ENCODE data around the gene USP19. TPM values are rescaled to one million over a fixed set of nuclear protein-coding genes. Genes with fewer than 3 reads are reported as not detected.

Gene USP19
- total RNA-seq, 2 experiments from 2014 or later = 63.5 to 72.6 TPM

DNA sequence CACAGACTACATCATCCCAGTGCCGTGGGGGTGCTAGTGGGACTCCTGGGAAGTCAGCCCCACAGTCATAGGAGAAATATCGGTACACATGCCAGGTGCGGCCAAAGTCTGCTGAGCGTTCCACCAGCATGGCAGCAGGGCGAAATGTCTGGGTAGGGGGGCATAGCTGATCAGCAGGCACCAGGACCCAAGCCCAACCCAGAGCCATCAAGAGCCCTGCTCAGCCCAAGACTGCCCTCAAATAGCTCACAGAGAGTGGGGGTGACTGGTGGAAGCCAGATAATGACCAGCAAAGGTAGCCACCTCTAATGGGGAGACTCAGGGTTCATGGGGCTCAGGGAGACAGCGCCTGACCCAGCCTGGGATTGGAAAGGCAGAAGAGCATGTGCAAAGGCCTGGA lies 11.0 kb upstream of the USP19 start:
- H3K27ac Mint-ChIP-seq = no peak overlapping the region
- no peak for DNase-seq
- H3K4me3 Mint-ChIP-seq = no peak overlapping the region
- CTCF ChIA-PET = interaction anchor here (0.5 to 3.8 kb wide), 5 partner anchors 10 to 782 kb away, joined by 3 to 11 read pairs (median 3); partner anchors contain the start of genes QRICH1, USP19 and WDR6
- no peaks in the 10 kb centered on the region for H3K36me3 Mint-ChIP-seq (ENCODE audit: low read depth)
- no peaks in the 10 kb centered on the region for H3K9me3 Mint-ChIP-seq
- POLR2A ChIA-PET = no interaction called here
- H3K4me1 Mint-ChIP-seq = peaks cover 3% of the 10 kb centered on the region
- H3K27me3 Mint-ChIP-seq = peaks cover 16% of the 10 kb centered on the region

DNA sequence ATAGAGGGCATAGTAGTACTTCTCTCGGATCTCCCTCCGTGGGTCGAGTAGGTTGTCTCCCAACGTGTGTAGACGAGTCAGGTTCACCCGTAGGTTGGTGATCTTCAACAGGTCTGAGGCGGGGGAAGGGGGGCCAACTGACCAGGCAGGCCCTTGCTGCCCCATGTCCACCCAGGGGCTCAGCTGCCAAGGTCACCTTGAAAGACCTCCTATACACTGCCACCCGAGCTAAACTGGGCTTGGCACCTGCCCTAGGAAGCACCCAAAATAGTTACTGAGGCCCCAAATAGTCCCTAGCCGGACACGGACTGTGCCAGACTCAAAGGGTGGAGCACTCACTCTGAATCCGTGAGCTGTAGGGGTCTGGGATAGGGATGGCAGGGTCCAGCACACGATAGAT lies 10.4 kb upstream of the USP19 start:
- no peaks in the 10 kb centered on the region for H3K36me3 Mint-ChIP-seq (ENCODE audit: low read depth)
- POLR2A ChIA-PET = no interaction called here
- no peak for DNase-seq

DNA sequence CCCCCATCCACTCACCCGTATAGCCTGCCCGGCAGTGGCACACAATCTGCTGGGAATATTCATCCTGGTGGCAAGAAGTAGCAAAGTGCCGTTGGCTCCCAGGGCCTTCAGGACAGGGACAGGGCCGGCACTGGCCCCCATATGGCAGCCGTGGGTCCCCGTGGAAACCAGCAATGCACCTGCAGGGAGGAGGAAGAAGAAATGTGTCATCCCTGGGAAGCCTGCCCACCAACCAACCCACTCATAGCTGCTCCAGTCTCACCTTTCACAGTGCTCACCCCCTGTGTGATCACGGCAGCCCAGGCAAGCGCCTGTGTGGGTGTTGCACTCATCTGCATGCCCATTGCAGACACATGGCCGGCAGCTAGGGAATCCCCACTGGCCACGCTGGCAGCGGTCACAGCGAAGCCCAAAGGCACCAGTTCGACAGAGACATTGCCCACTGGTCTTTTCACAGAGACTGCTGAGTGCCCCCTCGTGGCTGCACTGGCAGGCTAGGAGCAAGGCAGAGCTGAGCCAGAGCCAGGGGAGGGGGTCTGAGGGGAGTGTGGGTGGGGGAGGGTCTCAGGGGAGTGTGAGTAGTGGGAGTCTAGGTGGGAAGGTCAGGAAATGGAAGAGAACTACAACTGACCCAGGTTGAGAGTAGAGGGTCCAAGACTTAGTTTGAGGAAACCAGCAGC lies 4.5 kb upstream of the USP19 start:
- Mint-ChIP-seq H3K27me3 (no peaks in the 10 kb centered on the region), H3K27ac (no peak overlapping the region), H3K4me3 (no peak overlapping the region), H3K9me3 (no peaks in the 10 kb centered on the region), H3K36me3 (ENCODE audit: low read depth) (peaks cover under 1% of the 10 kb centered on the region), H3K4me1 (peaks cover 7% of the 10 kb centered on the region)
- CTCF ChIA-PET = no interaction called here
- DNase-seq = no peak
- POLR2A ChIA-PET = no interaction called here

More for the DNA sequence above, 10.4 kb upstream of the USP19 start:
- Mint-ChIP-seq H3K9me3 (no peaks in the 10 kb centered on the region), H3K4me1 (peaks cover 3% of the 10 kb centered on the region), H3K27me3 (peaks cover 16% of the 10 kb centered on the region), H3K27ac (no peak overlapping the region), H3K4me3 (no peak overlapping the region)
- CTCF ChIA-PET = interaction anchor here (1.1 to 3.8 kb wide), 3 partner anchors 10 to 124 kb away, joined by 3 to 11 read pairs (median 3); partner anchors contain the start of genes USP19 and WDR6

DNA sequence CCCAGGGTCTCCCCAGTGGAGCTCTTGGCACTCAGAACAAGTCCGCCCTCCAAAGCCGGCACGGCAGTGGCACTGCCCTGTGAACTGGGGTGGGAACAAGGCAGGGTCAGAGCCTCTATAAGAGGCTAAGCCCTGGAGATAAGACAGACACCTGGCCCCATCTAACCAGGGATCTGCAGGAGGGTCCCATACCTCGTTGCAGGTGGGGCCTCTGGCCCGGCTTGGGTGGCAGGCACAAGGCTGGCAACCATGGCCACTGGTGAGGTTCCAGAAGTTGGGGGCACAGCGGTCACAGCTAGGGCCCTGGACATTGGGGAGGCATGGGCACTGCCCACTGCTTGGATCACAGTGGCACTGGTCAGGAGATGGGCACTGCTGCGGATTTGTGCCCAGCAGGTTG lies 3.6 kb upstream of the USP19 start:
- Mint-ChIP-seq H3K27me3 (no peaks in the 10 kb centered on the region), H3K4me1 (peaks cover 15% of the 10 kb centered on the region), H3K4me3 (no peak overlapping the region), H3K36me3 (ENCODE audit: low read depth) (peaks cover 6% of the 10 kb centered on the region), H3K9me3 (no peaks in the 10 kb centered on the region), H3K27ac (no peak overlapping the region)
- no peak for DNase-seq
- CTCF ChIA-PET = interaction anchor here (1.1 to 1.5 kb wide), 2 partner anchors 11 to 14 kb away, joined by 3 to 6 read pairs; no protein-coding TSS in a partner anchor
- POLR2A ChIA-PET = no interaction called here

DNA sequence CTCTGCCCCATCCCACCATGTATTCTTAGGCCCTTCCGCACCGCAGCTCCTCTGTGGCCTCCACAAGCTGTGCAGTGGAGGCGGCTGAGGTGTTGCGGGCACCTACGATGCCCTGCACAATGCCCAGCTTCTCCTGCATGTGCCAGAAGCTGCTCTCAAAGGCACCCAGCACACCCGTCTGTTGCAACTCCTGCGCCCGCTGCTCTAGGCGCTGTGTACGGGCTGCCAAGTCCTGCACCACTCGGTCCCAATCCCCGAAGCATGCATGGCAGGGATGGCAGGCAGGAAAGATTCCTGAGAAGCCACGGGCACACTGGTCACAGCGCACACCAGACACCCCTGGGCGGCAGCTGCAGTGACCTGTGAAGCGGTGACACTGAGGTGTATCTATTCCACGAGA lies 3.1 kb upstream of the USP19 start:
- no peak for DNase-seq
- Mint-ChIP-seq H3K9me3 (no peaks in the 10 kb centered on the region), H3K27me3 (no peaks in the 10 kb centered on the region), H3K27ac (no peak overlapping the region), H3K4me1 (peaks cover 21% of the 10 kb centered on the region), H3K36me3 (ENCODE audit: low read depth) (peaks cover 11% of the 10 kb centered on the region), H3K4me3 (no peak overlapping the region)
- POLR2A ChIA-PET = no interaction called here
- CTCF ChIA-PET = interaction anchor here (0.5 to 1.5 kb wide), 3 partner anchors 11 to 15 kb away, joined by 3 to 6 read pairs (median 3); no protein-coding TSS in a partner anchor

DNA sequence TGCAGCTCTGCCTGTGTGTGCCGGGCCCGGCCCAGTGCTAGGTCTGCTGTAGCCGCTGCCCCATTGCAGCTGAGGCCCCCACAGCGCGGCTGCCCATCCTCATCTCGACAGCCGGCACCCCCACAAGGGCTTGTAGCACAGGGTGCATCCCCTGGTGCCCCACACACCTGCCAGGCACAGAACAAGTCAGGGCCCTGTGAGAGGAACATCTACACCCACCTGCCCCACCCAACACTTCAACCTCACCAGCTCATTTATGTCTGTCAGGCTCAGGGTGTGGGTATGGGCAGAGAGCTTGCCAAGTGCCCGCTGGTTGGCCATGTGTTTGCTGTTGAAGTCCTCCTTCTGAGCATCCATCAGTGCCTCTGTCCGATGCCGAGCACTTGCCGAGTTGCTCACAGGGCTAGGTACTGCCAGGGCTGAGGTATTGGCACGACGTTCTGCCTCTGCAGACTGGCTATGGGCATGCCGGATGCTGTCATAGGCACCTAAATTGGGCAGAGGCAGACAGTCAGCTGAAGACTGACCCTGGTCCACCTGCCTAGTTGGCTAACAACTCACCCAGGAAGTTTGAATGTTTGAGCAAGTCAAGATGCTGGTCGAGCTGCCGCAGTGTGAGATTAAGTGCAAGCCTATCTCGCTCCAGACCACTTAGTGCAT lies 2.4 kb upstream of the USP19 start:
- DNase-seq = no peak
- CTCF ChIA-PET = interaction anchor here (0.5 to 3.8 kb wide), 7 partner anchors 9 to 45 kb away, joined by 3 to 17 read pairs (median 5); no protein-coding TSS in a partner anchor
- H3K27me3 Mint-ChIP-seq = no peaks in the 10 kb centered on the region
- no peak overlapping the region for H3K27ac Mint-ChIP-seq
- H3K4me3 Mint-ChIP-seq = no peak overlapping the region
- H3K9me3 Mint-ChIP-seq = no peaks in the 10 kb centered on the region
- POLR2A ChIA-PET = no interaction called here
- peaks cover 13% of the 10 kb centered on the region for H3K36me3 Mint-ChIP-seq (ENCODE audit: low read depth)
- H3K4me1 Mint-ChIP-seq = peaks cover 23% of the 10 kb centered on the region

DNA sequence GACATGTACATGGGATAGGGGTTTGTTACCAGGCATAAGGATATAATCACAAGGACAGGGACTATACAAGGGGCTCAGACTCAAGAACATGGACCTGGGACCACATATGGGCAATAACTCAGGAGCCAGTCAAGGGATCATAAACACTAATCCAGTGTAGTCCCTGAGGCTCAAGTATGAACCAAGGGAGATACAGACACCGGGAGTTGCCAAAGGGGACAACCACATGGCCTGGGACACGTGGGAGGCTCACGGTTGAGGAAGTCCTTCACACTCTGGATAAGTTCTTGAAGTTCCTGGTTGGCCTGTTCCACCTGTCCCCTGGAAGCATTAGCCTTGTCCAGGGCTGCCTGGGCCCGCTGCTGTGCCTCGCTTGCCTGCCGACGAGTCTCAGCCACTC lies 1.8 kb upstream of the USP19 start:
- peaks cover 23% of the 10 kb centered on the region for H3K4me1 Mint-ChIP-seq
- H3K36me3 Mint-ChIP-seq (ENCODE audit: low read depth) = peaks cover 17% of the 10 kb centered on the region
- peak overlapping the region; percentile 94 for H3K27ac Mint-ChIP-seq
- ChIA-PET CTCF (interaction anchor here (0.6 to 3.8 kb wide), 6 partner anchors 9 to 49 kb away, joined by 3 to 17 read pairs (median 5); partner anchors contain the start of genes KLHDC8B and LAMB2), POLR2A (no interaction called here)
- no peaks in the 10 kb centered on the region for H3K27me3 Mint-ChIP-seq
- H3K9me3 Mint-ChIP-seq = no peaks in the 10 kb centered on the region
- no peak overlapping the region for H3K4me3 Mint-ChIP-seq
- no peak for DNase-seq

DNA sequence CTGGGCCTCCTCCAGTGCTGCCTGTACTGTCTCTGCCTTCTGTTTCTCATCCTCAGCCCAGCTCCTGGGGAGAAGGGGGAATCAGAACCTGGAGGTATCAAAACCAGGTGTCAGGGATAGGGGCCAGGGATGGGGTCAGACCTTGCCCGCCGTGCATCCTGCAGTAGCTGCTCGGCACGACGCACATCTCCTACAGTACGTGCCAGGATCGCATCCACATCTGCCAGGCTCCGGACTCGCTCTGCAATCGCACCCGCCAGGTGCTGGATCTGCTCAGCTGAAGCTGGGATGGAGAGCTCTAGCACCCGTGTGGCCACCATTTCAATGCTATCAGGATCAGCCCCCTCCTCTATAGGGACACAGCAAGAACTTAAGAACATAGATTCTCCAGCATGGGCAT lies 1.4 kb upstream of the USP19 start:
- POLR2A ChIA-PET = no interaction called here
- no peaks in the 10 kb centered on the region for H3K9me3 Mint-ChIP-seq
- DNase-seq = no peak
- no peaks in the 10 kb centered on the region for H3K27me3 Mint-ChIP-seq
- peaks cover 23% of the 10 kb centered on the region for H3K4me1 Mint-ChIP-seq
- peak overlapping the region; percentile 94 for H3K27ac Mint-ChIP-seq
- CTCF ChIA-PET = interaction anchor here (1.0 to 3.8 kb wide), 6 partner anchors 8 to 49 kb away, joined by 3 to 17 read pairs (median 8); partner anchors contain the start of genes KLHDC8B, LAMB2 and QRICH1
- peaks cover 19% of the 10 kb centered on the region for H3K36me3 Mint-ChIP-seq (ENCODE audit: low read depth)
- peak overlapping the region; percentile 91 for H3K4me3 Mint-ChIP-seq

DNA sequence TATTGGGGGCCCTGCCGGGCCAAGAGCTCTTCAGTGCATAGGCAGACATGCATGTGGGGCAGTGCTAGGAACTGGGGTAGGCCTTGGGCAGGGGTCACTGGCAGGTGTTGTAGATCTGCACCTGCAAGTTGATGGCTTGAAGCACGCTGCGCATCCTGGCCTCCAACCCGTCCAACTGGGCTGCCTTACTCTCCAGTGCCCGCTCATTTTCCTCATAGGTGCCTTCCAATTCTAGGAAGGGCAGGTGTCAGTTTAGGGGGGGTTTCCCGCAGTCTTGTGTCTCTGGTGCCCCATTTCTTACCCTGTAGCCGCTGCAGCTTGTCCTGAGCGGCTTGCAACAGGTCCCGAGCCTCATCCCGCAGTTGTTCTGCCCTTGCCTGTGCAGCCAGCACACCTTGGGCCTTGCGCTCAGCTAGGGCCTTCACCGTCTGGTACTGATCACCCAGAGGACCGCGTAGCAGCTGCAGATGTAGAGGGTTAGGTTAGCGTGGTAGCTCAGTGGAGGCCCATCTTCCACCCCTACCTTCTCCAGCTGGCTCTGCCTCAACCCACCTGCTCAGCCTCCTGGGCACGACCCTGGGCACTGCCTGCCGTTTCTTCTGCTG lies 611 bp upstream of the USP19 start:
- POLR2A ChIA-PET = no interaction called here
- no peaks in the 10 kb centered on the region for H3K9me3 Mint-ChIP-seq
- no peak for DNase-seq

DNA sequence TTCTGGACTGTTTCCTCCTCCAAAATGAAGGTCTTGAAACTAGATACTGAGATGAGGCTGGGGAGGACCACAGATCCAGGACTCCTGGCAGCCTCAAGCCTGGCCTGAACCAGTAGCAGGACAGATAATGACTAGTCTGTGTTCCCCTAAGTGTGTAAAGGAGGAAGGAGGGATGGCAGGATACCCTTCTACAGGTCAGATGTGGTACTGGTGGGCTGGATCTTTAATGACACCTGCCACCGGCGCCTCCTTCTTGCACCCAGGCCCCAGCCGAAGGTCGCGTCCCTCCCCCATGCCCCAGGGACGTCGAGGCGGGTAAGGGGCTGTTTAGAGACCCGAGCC lies 556 bp downstream of the USP19 start:
- Mint-ChIP-seq H3K4me1 (peaks cover 23% of the 10 kb centered on the region), H3K4me3 (peak overlapping the region; percentile 91), H3K9me3 (no peaks in the 10 kb centered on the region), H3K36me3 (ENCODE audit: low read depth) (peaks cover 36% of the 10 kb centered on the region), H3K27me3 (no peaks in the 10 kb centered on the region), H3K27ac (peak overlapping the region; percentile 94)
- ChIA-PET POLR2A (no interaction called here), CTCF (interaction anchor here (0.6 to 3.8 kb wide), 8 partner anchors 11 to 350 kb away, joined by 3 to 17 read pairs (median 4); partner anchors contain the start of genes DAG1, KLHDC8B, LAMB2 and QRICH1)
- DNase-seq = no peak

More for the DNA sequence above, 611 bp upstream of the USP19 start:
- H3K27ac Mint-ChIP-seq = peak overlapping the region; percentile 94
- peak overlapping the region; percentile 91 for H3K4me3 Mint-ChIP-seq
- no peaks in the 10 kb centered on the region for H3K27me3 Mint-ChIP-seq
- peaks cover 24% of the 10 kb centered on the region for H3K36me3 Mint-ChIP-seq (ENCODE audit: low read depth)
- H3K4me1 Mint-ChIP-seq = peaks cover 23% of the 10 kb centered on the region
- CTCF ChIA-PET = interaction anchor here (0.9 to 3.8 kb wide), 7 partner anchors 10 to 50 kb away, joined by 3 to 17 read pairs (median 7); partner anchors contain the start of genes KLHDC8B, LAMB2 and QRICH1

DNA sequence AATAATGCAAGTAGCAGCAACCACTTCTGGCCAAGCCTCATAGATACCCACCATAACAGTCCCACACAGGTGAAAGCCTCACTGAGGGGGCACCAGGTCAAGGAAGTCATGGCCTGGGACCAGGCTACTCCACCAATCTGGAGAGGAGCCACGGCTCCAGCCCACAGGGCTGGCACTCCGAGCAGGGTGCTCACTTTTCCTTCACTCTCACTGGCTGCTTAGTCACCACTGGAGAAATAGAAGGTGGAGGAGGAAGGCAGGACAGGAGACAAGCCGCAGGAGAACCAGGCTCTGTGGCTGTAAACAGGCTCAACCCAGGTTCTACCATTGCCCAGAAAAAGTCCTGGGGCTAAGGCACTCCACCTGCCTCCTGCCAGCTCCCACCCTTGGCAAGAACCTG lies 1.2 kb downstream of the USP19 start:
- Mint-ChIP-seq H3K36me3 (ENCODE audit: low read depth) (peaks cover 40% of the 10 kb centered on the region), H3K9me3 (no peaks in the 10 kb centered on the region), H3K27me3 (no peaks in the 10 kb centered on the region), H3K27ac (peak overlapping the region; percentile 94), H3K4me1 (peaks cover 23% of the 10 kb centered on the region), H3K4me3 (peak overlapping the region; percentile 91)
- ChIA-PET POLR2A (no interaction called here), CTCF (interaction anchor here (1.0 to 3.8 kb wide), 3 partner anchors 10 to 351 kb away, joined by 3 to 17 read pairs (median 12); partner anchors contain the start of genes DAG1 and QRICH1)
- no peak for DNase-seq

DNA sequence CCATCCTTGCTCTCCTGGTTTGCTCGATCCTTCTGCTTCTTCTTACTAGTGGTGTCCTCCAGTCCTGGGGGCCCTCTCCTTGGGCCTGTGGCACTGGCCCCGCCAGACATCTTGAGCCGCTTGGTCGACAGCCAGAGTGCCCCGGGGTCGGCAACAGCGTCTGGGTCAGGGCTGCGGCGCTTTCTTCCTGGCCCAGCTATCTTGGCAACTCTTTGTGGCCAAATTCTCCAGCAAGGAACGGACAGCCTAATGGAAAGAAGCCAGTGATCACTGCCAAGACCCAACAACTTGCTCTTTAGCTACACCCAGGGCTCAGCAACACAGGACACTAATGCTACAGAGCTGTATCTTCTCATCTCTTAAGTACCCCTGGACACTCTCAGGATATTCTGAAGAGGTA lies 1.6 kb downstream of the USP19 start:
- H3K36me3 Mint-ChIP-seq (ENCODE audit: low read depth) = peaks cover 41% of the 10 kb centered on the region
- peak overlapping the region; percentile 91 for H3K4me3 Mint-ChIP-seq
- H3K9me3 Mint-ChIP-seq = no peaks in the 10 kb centered on the region
- CTCF ChIA-PET = interaction anchor here (0.6 to 3.8 kb wide), 4 partner anchors 10 to 87 kb away, joined by 3 to 17 read pairs (median 8); partner anchors contain the start of gene QRICH1
- H3K27ac Mint-ChIP-seq = peak overlapping the region; percentile 60
- H3K27me3 Mint-ChIP-seq = no peaks in the 10 kb centered on the region
- DNase-seq = no peak
- peaks cover 23% of the 10 kb centered on the region for H3K4me1 Mint-ChIP-seq
- POLR2A ChIA-PET = no interaction called here

Measured in activated CD4-positive, alpha-beta T cell treated with anti-CD3 and anti-CD28 coated beads, Interleukin-2, amount 10 ng/mL, durations not matched to agents 7 days and 5 days (primary cell).